ENCODE results near the gene PDGFD.
A peak's percentile ranks its signal among the peaks of the same experiment; 100 is the strongest.

The PDGFD gene

DNA sequence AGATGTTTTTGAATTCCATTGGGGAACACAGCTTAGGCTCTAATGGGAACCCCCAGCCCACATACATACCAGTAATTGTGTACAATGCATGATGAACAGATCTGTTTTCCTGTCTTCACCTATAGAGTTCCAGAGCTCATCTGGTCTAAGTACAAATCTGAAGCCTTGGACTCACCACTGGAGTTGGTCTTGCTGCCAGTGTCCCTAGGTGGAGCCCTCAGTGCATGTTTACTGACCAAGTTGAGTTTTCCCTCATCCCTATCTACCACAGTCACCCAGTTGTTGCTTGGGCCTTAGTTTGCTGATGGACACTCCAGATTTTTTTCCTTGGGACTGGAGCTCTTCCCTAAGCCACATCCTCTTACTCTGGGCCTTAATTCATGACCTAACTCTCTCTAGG, 286.7 kb downstream of the PDGFD start:
- Histone ChIP-seq H3K4me1 (ENCODE audit: low read length) (peaks cover 10% of the 10 kb centered on the region), H3K9ac (ENCODE audit: low read length) (no peak overlapping the region), H3K27ac (ENCODE audit: low read length) (no peak overlapping the region), H3K79me2 (ENCODE audit: low read length) (no peaks in the 10 kb centered on the region), H3K4me3 (ENCODE audit: low read length) (no peak overlapping the region), H2AFZ (ENCODE audit: low read depth, low read length) (no peak overlapping the region), H3K9me3 (ENCODE audit: insufficient read depth, low read length) (no peaks in the 10 kb centered on the region), H3K36me3 (replicated peaks; ENCODE audit: low read depth, low read length) (no peaks in the 10 kb centered on the region), H3K27me3 (ENCODE audit: low read depth, low read length) (no peaks in the 10 kb centered on the region), H4K20me1 (ENCODE audit: insufficient read depth, low read length) (no peaks in the 10 kb centered on the region), H3K4me2 (ENCODE audit: low read length) (no peak overlapping the region)
- no peak for TF ChIP-seq EZH2phosphoT487 (IDR thresholded peaks at IDR 0.05; ENCODE audit: low read depth)
- TF ChIP-seq, protein P1, sequence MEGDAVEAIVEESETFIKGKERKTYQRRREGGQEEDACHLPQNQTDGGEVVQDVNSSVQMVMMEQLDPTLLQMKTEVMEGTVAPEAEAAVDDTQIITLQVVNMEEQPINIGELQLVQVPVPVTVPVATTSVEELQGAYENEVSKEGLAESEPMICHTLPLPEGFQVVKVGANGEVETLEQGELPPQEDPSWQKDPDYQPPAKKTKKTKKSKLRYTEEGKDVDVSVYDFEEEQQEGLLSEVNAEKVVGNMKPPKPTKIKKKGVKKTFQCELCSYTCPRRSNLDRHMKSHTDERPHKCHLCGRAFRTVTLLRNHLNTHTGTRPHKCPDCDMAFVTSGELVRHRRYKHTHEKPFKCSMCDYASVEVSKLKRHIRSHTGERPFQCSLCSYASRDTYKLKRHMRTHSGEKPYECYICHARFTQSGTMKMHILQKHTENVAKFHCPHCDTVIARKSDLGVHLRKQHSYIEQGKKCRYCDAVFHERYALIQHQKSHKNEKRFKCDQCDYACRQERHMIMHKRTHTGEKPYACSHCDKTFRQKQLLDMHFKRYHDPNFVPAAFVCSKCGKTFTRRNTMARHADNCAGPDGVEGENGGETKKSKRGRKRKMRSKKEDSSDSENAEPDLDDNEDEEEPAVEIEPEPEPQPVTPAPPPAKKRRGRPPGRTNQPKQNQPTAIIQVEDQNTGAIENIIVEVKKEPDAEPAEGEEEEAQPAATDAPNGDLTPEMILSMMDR (IDR thresholded peaks at IDR 0.05; ENCODE audit: low read depth, low read length): peak; percentile 16; the same call in 1 of the 2 replicates

DNA sequence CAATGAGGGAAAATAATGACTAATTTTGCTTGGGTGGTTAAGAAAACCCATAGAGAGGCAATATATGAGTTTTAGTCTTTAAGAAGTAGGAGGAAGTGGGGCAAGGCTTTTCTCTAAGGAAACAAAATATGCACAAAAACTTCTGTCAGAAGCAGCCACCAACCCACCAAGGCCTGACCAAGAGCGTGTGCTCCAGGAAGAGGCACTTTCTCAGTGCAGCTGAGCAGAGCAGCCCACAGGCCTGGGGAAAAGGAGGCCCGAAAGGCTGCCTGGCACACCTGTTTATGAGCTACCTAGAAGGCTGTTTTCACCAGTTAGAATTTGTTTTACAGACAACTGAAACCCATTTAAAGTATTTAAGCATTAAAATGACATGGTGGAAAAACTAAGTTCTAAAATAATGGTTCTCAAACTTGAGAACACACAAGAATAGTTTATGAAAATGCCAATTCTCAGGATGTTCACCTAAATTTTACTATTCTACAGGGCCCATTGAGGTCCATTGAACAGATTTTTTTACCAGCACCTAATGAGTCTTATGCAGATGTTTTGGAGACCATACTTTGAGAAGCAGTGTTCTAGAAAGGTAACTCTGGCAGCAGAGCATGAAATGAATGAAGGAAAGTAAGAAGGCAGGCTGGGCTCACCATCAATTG, 288.0 kb downstream of the PDGFD start:
- no peak overlapping the region for H3K9ac ChIP-seq (ENCODE audit: low read length)
- H3K27ac ChIP-seq (ENCODE audit: low read length): no peak overlapping the region
- H3K4me2 ChIP-seq (ENCODE audit: low read length): no peak overlapping the region
- H2AFZ ChIP-seq (ENCODE audit: low read depth, low read length): no peak overlapping the region
- H3K9me3 ChIP-seq (ENCODE audit: insufficient read depth, low read length): no peaks in the 10 kb centered on the region
- H3K27me3 ChIP-seq (ENCODE audit: low read depth, low read length): no peaks in the 10 kb centered on the region
- H3K4me3 ChIP-seq (ENCODE audit: low read length): no peak overlapping the region
- H3K79me2 ChIP-seq (ENCODE audit: low read length): no peaks in the 10 kb centered on the region
- H3K4me1 ChIP-seq (ENCODE audit: low read length): peaks cover 6% of the 10 kb centered on the region; the same call in 1 of the 2 replicates
- no peaks in the 10 kb centered on the region for H4K20me1 ChIP-seq (ENCODE audit: insufficient read depth, low read length)
- H3K36me3 ChIP-seq (replicated peaks; ENCODE audit: low read depth, low read length): no peaks in the 10 kb centered on the region
- TF ChIP-seq EZH2phosphoT487 (IDR thresholded peaks at IDR 0.05; ENCODE audit: low read depth): no peak
- TF ChIP-seq, protein P1 (IDR thresholded peaks at IDR 0.05; ENCODE audit: low read depth, low read length): no peak

DNA sequence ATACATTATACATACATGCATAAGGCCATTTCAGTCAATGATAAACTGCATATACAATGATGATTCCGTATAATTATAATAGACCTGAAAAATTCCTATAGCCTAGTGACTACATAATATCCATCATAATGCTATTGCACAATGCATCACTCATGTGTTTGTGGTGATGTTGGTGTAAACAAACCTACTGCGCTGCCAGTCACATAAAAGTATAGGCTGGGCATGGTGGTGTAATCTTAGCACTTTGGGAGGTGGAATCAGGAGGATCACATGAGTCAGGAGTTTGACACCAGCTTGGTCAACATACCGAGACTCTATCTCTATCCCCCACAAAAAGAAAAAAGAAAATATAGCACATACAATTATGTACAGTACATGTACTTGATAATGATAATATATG, 291.2 kb downstream of the PDGFD start:
- peaks cover 6% of the 10 kb centered on the region; the same call in 1 of the 2 replicates for H3K4me1 ChIP-seq (ENCODE audit: low read length)
- H3K9ac ChIP-seq (ENCODE audit: low read length): no peak overlapping the region
- H3K36me3 ChIP-seq (replicated peaks; ENCODE audit: low read depth, low read length): no peaks in the 10 kb centered on the region
- H3K27me3 ChIP-seq (ENCODE audit: low read depth, low read length): no peaks in the 10 kb centered on the region
- no peak overlapping the region for H2AFZ ChIP-seq (ENCODE audit: low read depth, low read length)
- H4K20me1 ChIP-seq (ENCODE audit: insufficient read depth, low read length): no peaks in the 10 kb centered on the region
- no peak overlapping the region for H3K27ac ChIP-seq (ENCODE audit: low read length)
- no peak overlapping the region for H3K4me2 ChIP-seq (ENCODE audit: low read length)
- TF ChIP-seq, protein P1 (IDR thresholded peaks at IDR 0.05; ENCODE audit: low read depth, low read length): no peak
- TF ChIP-seq EZH2phosphoT487 (IDR thresholded peaks at IDR 0.05; ENCODE audit: low read depth): no peak
- H3K4me3 ChIP-seq (ENCODE audit: low read length): no peak overlapping the region
- H3K9me3 ChIP-seq (ENCODE audit: insufficient read depth, low read length): no peaks in the 10 kb centered on the region
- H3K79me2 ChIP-seq (ENCODE audit: low read length): no peaks in the 10 kb centered on the region

DNA sequence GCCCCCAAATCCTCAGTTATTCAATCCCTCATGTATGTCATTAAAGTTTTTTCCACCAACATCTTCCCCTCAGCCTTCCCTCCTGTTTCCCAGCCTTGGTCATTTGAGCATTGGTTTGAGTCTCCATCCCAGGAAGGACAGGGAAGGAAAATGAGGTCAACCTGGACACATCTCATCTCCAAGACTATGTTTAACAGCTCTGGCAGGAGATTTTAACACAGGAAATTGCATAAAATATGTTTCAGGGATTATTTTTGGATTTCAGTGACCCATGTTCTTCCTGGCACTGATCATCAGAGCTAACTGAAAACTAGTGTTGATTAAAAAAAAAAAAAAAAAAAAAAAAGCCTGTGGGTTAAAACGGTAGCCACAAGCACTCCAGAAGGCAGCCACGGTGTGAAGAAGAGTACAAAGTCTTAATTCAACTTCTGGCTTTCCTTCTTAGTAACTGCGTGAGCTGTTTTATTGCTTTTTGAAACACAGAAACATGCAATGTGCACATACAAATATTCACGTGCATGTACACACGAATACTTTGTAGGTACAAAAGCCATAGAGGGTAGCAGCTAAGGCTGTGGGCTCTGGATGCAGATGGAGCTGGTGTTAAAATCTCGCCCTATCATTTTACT, 291.9 kb downstream of the PDGFD start:
- H3K4me2 ChIP-seq (ENCODE audit: low read length): no peak overlapping the region
- no peak overlapping the region for H3K4me3 ChIP-seq (ENCODE audit: low read length)
- H3K27ac ChIP-seq (ENCODE audit: low read length): no peak overlapping the region

More for the DNA sequence above, 291.9 kb downstream of the PDGFD start:
- no peaks in the 10 kb centered on the region for H3K27me3 ChIP-seq (ENCODE audit: low read depth, low read length)
- TF ChIP-seq, protein P1 (IDR thresholded peaks at IDR 0.05; ENCODE audit: low read depth, low read length): no peak
- no peak for TF ChIP-seq EZH2phosphoT487 (IDR thresholded peaks at IDR 0.05; ENCODE audit: low read depth)
- H2AFZ ChIP-seq (ENCODE audit: low read depth, low read length): no peak overlapping the region
- H4K20me1 ChIP-seq (ENCODE audit: insufficient read depth, low read length): no peaks in the 10 kb centered on the region
- no peak overlapping the region for H3K9ac ChIP-seq (ENCODE audit: low read length)
- H3K36me3 ChIP-seq (replicated peaks; ENCODE audit: low read depth, low read length): no peaks in the 10 kb centered on the region
- no peaks in the 10 kb centered on the region for H3K9me3 ChIP-seq (ENCODE audit: insufficient read depth, low read length)
- peaks cover 6% of the 10 kb centered on the region; the same call in 1 of the 2 replicates for H3K4me1 ChIP-seq (ENCODE audit: low read length)
- H3K79me2 ChIP-seq (ENCODE audit: low read length): no peaks in the 10 kb centered on the region

Data from OCI-LY3 (cell line).